GM21360 (cell line): ENCODE measurements around the gene CBX1.

Experiments
- ATAC-seq: cut with Tn5 transposase; IDR thresholded peaks from one replicate; pipeline ENCODE4 v1.9.1; 2021; ENCODE audit warnings: mild to moderate bottlenecking, moderate library complexity; ENCODE audit not compliant: unreplicated experiment

Gene CBX1

DNA sequence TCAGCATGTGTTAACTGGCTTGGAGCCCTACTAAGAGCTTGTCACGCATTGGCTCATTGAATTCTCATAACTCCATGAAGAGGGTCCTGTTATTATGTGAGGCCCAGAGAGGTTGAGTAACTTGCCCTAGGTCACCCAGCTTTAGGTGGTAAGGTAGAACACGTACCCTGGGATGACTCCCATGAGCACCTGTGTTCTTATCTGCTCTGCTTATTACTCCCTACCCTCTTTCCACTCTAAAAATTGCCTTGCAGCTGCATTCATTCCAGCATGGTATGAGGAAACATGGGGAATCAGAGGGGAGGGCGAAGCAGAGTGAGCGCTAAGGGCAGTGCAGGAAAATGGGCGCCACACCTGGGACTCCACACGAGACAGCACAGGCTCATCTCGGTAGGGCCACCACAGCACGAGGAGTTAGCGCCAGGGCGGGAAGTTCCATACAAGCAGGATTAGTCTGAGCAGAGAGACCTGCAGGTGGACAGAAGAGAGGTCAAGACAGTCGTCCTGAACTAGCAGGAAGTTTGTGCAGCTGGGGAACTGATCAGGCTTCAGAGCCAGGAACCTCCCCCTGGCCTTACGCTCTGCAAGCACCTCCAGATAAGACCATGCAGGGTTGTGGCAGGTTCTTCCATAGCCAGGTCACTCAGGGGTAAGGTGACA is 73.8 kb downstream of the CBX1 start:
- ATAC-seq: no peak

DNA sequence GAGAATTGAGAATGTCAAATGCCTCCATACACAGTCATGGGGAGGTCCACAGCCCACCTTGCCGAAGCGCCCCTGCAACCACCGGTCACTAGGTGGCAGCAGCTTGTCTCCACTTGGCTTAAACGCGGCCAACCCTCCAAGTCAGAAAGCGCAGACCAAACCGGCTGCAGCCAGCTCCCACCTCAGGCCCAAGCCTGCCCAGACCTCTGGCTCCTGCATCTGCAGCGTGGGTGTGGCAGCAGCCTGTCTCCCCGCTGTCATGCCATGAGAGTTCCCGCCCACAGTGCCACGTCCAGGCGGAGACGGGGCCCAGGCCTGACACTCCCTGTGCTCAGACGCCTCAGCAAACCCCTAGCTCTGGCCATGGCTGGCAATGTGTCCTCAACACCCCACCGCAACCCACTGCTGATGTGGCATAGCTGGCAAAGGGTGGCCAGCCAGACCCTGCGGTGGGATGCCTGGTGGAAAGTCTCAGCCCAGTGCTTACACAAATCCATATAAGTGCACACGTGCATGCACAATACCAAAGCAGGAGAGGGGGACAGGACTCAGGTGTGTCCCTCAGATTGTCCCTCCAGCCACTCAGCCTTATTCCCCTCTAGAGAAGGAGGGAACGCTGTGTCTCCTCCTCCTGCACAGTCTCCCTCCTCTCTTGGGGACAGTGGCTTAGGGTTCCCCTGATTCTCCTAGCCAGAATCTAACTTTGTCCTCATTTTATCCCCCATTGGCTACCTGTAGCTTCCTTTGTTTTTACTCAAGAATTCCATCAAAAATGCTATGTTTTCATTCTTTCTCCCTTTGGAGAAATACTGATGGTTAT is 74.6 kb downstream of the CBX1 start:
- ATAC-seq: peak; percentile 32

DNA sequence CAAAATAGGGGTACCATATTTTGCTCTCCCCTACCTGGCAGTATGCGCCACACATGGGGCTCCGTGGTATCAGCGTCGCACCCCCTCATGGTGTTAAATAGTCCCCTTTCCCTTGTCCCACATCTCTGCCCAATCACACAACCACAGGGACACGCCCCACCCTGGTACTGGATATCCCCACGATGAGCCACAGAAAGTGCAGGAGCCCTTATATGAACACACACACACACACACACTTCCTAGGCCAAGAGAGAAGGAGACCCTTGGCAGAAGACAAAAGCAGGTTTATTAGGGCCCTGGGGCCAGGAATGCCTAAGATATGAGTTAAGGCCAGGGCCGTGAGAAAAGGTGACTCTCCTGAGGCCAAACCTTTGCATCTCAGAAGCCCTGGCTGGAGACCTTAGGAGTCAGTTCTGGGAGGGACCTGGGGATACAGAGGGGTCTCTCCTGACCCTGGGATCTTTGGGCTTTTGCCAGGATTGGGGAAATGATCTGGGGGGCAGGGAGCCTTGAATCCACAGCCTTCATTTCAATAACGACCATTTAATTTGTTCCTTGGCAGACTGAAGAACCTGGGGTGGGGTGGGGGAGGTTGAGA is 75.3 kb downstream of the CBX1 start:
- no peak for ATAC-seq

DNA sequence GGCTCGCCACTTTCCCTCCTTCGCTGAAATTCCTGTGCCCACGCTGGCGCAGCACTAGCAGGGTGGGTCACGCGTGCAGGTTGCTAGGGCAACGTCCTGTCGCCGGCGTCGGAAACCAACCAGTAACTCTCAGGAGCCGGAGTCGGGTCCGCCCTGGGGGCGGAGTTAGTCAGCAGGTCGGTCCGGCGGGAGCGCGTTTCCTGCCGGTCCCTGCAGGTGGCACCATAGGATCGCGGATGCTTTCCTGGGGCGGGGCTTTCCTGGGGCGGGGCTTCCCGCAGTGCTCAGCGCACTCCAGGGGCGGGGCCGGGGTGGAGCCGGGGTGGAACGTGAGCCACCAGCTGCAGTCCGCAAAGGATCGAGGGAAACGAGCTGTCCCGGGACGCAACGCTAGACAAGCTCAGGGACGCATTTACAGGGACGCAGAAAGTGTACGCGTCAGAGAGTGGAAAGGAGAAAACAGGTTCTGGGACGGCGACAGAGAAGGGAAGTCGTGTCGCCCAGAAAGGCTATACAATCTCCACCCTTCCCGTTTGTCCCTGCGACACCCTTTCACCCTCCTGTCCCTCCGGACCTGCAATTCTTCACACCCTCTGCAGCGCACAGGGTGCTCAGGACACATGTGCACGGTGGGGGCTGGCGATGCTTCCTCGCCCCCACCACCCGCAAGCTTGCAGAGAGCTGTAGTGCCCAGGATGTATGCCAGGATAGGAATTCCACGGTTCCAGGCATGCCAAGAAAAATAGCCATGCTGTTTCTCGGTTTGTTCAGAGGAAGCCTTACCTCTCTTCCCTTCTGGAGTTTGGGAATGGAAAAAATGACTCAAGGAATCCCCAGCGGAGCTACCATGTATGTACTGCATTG is 76.0 kb downstream of the CBX1 start:
- ATAC-seq: peak; percentile 70

DNA sequence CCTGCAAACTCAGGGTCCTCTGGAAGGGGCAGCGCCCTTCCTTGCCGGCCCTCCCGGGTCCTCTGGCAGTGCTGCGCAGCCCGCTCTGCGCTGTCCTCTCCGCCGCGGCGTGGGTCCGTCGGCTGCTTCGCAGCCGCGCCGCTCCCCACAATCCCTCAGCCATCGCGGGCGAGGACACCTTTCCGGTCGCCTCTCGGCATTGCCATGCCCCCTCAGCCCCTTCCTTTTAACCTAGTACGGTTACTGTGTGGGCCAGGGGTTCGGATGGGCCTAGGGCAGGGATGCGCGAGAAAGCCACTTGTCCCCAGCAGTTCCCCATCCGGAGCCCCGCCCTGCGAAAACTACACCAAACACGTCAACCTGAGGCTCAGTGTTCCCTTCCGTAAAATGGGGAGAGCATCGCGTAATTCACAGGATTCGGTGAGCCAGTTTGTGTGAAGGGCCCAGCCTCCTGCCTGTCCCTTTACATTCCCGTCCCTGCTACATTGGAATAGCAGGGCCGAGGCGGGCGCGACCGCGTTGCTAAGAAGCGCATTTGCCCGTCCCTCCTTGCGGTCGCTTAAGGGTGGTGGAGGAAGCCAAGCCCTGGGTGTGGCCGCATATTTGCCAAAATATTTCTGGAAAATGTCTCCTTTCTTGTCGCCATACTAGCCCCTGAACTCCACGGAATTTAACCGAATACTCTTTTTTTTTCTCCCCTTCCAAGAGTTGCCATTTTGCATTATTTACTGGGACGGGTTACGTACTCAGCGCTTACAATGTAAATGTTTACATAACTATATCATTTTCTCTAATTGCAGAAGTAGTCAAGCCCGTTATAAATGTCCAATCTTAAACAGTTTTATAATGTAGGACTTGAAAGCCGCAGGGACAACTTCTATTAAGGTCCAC is 76.9 kb downstream of the CBX1 start:
- ATAC-seq: no peak

DNA sequence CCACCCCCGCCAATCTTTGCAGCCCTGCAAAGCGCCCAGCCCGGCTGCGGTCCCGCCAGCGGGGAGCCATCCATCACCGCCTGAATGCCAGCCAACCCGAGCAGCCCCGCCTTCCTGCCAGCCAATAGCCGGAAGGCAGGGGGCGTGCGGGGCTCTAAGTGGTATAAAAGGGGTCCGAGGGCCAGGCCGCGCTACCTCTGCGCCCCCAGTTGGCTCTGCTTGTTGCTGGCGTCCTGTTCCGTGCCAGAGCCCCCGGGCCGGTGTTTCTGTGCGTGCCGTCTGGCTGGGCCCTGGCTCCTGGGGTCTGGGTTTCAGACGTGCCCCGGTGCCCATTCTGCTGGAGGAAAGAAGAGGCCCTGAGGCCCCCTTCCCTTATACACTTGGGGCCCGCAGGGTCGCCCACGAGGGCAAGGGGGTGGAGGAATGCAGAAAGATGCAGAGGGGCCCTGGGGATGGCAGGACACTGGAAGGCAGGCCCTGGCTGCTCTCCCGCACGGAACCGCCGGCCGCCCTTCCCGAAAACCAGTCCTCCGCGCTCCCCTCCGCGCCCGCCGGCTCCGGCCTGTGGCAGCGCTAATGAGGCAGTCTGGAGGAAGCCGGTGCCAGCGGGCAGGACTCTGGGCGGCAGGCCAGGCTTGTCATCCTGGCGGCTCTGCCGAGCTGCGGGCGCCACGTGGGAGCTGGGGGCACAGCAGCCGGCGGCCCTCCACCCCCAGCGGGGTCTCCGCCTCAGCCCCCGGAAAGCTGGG is 77.7 kb downstream of the CBX1 start:
- no peak for ATAC-seq

DNA sequence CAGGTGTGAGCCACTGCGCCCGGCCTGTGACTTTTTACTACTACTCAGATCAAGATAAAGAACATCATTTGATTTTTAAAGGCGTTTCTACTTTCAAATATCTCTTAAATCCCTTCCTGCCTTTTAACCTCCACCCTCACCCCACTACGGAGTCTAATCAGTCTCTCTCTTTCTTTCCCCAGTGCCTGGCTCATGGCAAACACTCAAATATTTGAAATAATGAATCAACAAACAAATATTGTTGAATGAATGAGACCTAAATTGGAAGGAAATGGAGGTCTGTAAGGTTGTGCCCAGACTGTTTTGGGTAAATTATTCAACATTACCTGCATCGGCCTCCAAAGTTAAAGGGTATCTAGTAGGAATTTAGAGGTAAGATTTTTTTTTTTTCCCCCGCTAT is 78.4 kb downstream of the CBX1 start:
- no peak for ATAC-seq

DNA sequence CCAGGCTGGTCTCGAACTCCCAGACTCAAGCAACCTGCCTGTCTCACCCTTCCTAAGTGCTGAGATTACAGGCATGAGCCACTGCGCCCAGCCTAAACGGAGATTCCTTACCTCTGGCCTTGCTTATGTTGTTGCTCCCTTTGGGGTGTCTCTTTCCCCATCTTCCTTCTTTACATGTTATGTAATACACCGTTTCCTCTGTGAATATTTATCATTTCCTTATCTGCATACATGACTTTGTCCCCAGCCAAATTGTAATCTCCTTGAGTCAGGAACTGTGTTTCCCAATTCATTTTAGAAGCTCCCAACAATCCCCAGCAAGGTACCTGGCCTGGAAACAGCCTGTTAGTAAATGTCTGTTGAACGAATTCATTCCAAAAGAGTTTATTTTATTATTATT is 79.3 kb downstream of the CBX1 start:
- ATAC-seq: no peak
